Measurements from ENCODE around the gene ULK3. TPM values are rescaled to one million over a fixed set of nuclear protein-coding genes. Genes with fewer than 3 reads are reported as not detected.
A peak's percentile ranks its signal among the peaks of the same experiment; 100 is the strongest.

ULK3 gene
- total RNA-seq, 2 experiments from 2014 or later, result 56.9 to 58.0 TPM

- H3K36me3 Mint-ChIP-seq (ENCODE audit: low read depth), result no peaks in the 10 kb centered on the region
- DNase-seq (no peak), ATAC-seq (no peak)
- H3K9me3 Mint-ChIP-seq (ENCODE audit: insufficient read depth), result no peaks in the 10 kb centered on the region
- H3K27me3 Mint-ChIP-seq (ENCODE audit: low read depth), result peaks cover 11% of the 10 kb centered on the region
- H3K4me1 Mint-ChIP-seq (ENCODE audit: low read depth), result peaks cover 11% of the 10 kb centered on the region
- H3K4me3 Mint-ChIP-seq, result no peak overlapping the region
- CTCF ChIA-PET, result interaction anchor here (1.7 to 2.2 kb wide), 2 partner anchors 29 to 79 kb away, joined by 4 to 6 read pairs; no protein-coding TSS in a partner anchor
- POLR2A ChIA-PET, result no interaction called here
- H3K27ac Mint-ChIP-seq, result no peak overlapping the region
Measured at GRCh38 chr15:74822233-74822632, 20.7 kb downstream of the ULK3 start.

- H3K27ac Mint-ChIP-seq, result no peak overlapping the region
- peaks cover 7% of the 10 kb centered on the region for H3K27me3 Mint-ChIP-seq (ENCODE audit: low read depth)
- ChIA-PET POLR2A (no interaction called here), CTCF (interaction anchor here (0.9 to 2.2 kb wide), 4 partner anchors 15 to 80 kb away, joined by 3 to 6 read pairs (median 4); no protein-coding TSS in a partner anchor)
- H3K36me3 Mint-ChIP-seq (ENCODE audit: low read depth), result no peaks in the 10 kb centered on the region
- no peaks in the 10 kb centered on the region for H3K9me3 Mint-ChIP-seq (ENCODE audit: insufficient read depth)
- DNase-seq (no peak), ATAC-seq (no peak)
- H3K4me3 Mint-ChIP-seq, result no peak overlapping the region
- peaks cover 11% of the 10 kb centered on the region for H3K4me1 Mint-ChIP-seq (ENCODE audit: low read depth)
Measured at GRCh38 chr15:74821790-74822158, 21.2 kb downstream of the ULK3 start.

- Mint-ChIP-seq H3K4me1 (ENCODE audit: low read depth) (peaks cover 11% of the 10 kb centered on the region), H3K4me3 (no peak overlapping the region), H3K9me3 (ENCODE audit: insufficient read depth) (no peaks in the 10 kb centered on the region), H3K36me3 (ENCODE audit: low read depth) (no peaks in the 10 kb centered on the region), H3K27me3 (ENCODE audit: low read depth) (peaks cover 4% of the 10 kb centered on the region), H3K27ac (no peak overlapping the region)
- ATAC-seq, result no peak
- POLR2A ChIA-PET, result no interaction called here
- no peak for DNase-seq
- CTCF ChIA-PET, result interaction anchor here (0.9 to 2.2 kb wide), 4 partner anchors 15 to 80 kb away, joined by 3 to 6 read pairs (median 4); no protein-coding TSS in a partner anchor
Measured at GRCh38 chr15:74821091-74821789, 21.7 kb downstream of the ULK3 start.

GRCh38 chr15:74820056-74820455, 22.9 kb downstream of the ULK3 start:
- H3K4me3 Mint-ChIP-seq, result no peak overlapping the region
- no peak overlapping the region for H3K27ac Mint-ChIP-seq
- H3K27me3 Mint-ChIP-seq (ENCODE audit: low read depth), result peaks cover 2% of the 10 kb centered on the region
- H3K36me3 Mint-ChIP-seq (ENCODE audit: low read depth), result no peaks in the 10 kb centered on the region
- no peak for DNase-seq
- CTCF ChIA-PET, result interaction anchor here (1.6 to 2.0 kb wide), 2 partner anchors 52 to 81 kb away, joined by 3 to 6 read pairs; no protein-coding TSS in a partner anchor
- POLR2A ChIA-PET, result no interaction called here
- peaks cover 11% of the 10 kb centered on the region for H3K4me1 Mint-ChIP-seq (ENCODE audit: low read depth)
- no peaks in the 10 kb centered on the region for H3K9me3 Mint-ChIP-seq (ENCODE audit: insufficient read depth)
- no peak for ATAC-seq

DNA sequence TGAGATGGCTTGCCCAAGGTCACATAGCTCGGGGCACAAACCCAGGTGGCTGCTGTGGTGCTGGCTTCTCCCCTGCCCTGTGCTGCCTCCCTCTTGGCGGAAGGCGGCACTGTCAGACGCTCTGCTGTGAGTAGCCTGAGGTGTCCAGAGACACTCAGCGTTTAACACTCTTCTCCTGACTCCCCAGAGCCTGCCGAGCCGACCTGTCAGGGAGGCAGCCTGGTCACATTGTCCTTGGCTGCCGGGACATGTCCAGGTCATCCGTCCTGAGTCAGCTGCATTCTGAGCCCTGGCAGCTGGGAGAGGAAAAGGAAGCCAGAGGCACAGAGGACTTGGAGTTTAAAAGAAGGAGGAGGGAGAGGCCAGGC, 25.6 kb downstream of the ULK3 start:
- peaks cover 11% of the 10 kb centered on the region for H3K4me1 Mint-ChIP-seq (ENCODE audit: low read depth)
- POLR2A ChIA-PET, result no interaction called here
- ATAC-seq, result no peak

GRCh38 chr15:74816624-74817369, 26.2 kb downstream of the ULK3 start:
- H3K27me3 Mint-ChIP-seq (ENCODE audit: low read depth), result no peaks in the 10 kb centered on the region
- H3K9me3 Mint-ChIP-seq (ENCODE audit: insufficient read depth), result no peaks in the 10 kb centered on the region
- H3K4me3 Mint-ChIP-seq, result no peak overlapping the region
- no peaks in the 10 kb centered on the region for H3K36me3 Mint-ChIP-seq (ENCODE audit: low read depth)
- POLR2A ChIA-PET, result no interaction called here
- H3K27ac Mint-ChIP-seq, result no peak overlapping the region
- H3K4me1 Mint-ChIP-seq (ENCODE audit: low read depth), result peaks cover 11% of the 10 kb centered on the region
- CTCF ChIA-PET, result no interaction called here
- no peak for ATAC-seq
- DNase-seq, result no peak

More for the DNA sequence above, 25.6 kb downstream of the ULK3 start:
- H3K36me3 Mint-ChIP-seq (ENCODE audit: low read depth), result no peaks in the 10 kb centered on the region
- H3K27me3 Mint-ChIP-seq (ENCODE audit: low read depth), result no peaks in the 10 kb centered on the region
- no peak for DNase-seq
- no peaks in the 10 kb centered on the region for H3K9me3 Mint-ChIP-seq (ENCODE audit: insufficient read depth)
- CTCF ChIA-PET, result no interaction called here
- H3K4me3 Mint-ChIP-seq, result no peak overlapping the region
- no peak overlapping the region for H3K27ac Mint-ChIP-seq

GRCh38 chr15:74815961-74816360, 27.0 kb downstream of the ULK3 start:
- H3K27ac Mint-ChIP-seq, result no peak overlapping the region
- no peaks in the 10 kb centered on the region for H3K36me3 Mint-ChIP-seq (ENCODE audit: low read depth)
- peaks cover 11% of the 10 kb centered on the region for H3K4me1 Mint-ChIP-seq (ENCODE audit: low read depth)
- CTCF ChIA-PET, result interaction anchor here (1.1 to 1.5 kb wide), 2 partner anchors 86 to 181 kb away, joined by 3 to 4 read pairs; no protein-coding TSS in a partner anchor
- no peaks in the 10 kb centered on the region for H3K9me3 Mint-ChIP-seq (ENCODE audit: insufficient read depth)
- DNase-seq (no peak), ATAC-seq (no peak)
- no peak overlapping the region for H3K4me3 Mint-ChIP-seq
- peaks cover 2% of the 10 kb centered on the region for H3K27me3 Mint-ChIP-seq (ENCODE audit: low read depth)
- POLR2A ChIA-PET, result no interaction called here

- DNase-seq (no peak), ATAC-seq (no peak)
- H3K9me3 Mint-ChIP-seq (ENCODE audit: insufficient read depth), result no peaks in the 10 kb centered on the region
- no peaks in the 10 kb centered on the region for H3K36me3 Mint-ChIP-seq (ENCODE audit: low read depth)
- H3K4me3 Mint-ChIP-seq, result no peak overlapping the region
- H3K4me1 Mint-ChIP-seq (ENCODE audit: low read depth), result peaks cover 11% of the 10 kb centered on the region
- ChIA-PET POLR2A (no interaction called here), CTCF (interaction anchor here (1.1 to 1.5 kb wide), 2 partner anchors 86 to 181 kb away, joined by 3 to 4 read pairs; no protein-coding TSS in a partner anchor)
- H3K27ac Mint-ChIP-seq, result no peak overlapping the region
- H3K27me3 Mint-ChIP-seq (ENCODE audit: low read depth), result peaks cover 2% of the 10 kb centered on the region
Measured at GRCh38 chr15:74815121-74815934, 27.6 kb downstream of the ULK3 start.

DNA sequence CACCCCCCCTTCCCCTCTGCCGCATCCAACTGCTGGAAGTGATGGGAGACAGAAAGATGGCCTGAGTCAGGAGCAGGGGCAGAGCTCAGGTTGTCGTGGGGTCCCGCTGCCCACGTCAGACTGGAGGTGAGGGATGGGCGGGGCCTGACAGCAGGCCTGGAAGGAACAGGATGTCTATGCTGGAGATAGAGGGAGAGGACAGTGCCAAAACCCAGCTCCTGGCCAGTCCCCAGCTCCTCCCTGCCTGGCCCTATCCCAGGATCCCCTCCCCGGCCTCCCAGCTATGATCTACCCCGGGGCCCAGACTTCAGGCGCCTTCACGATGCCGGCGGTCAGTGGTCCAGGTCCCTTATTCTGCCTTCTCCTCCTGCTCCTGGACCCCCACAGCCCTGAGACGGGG, 30.4 kb downstream of the ULK3 start, which contains the start of gene LMAN1L:
Gene LMAN1L (plus strand): TSS at position 303 of the 400 bp plus-strand sequence. CDS start 20 bp downstream, at position 323.
- Mint-ChIP-seq H3K9me3 (ENCODE audit: insufficient read depth) (no peaks in the 10 kb centered on the region), H3K27ac (peak within 1 kb of the TSS; percentile 30), H3K36me3 (ENCODE audit: low read depth) (no peaks in the 10 kb centered on the region), H3K4me1 (ENCODE audit: low read depth) (peaks cover 4% of the 10 kb centered on the region), H3K4me3 (no peak within 1 kb of the TSS), H3K27me3 (ENCODE audit: low read depth) (peaks cover 7% of the 10 kb centered on the region)
- no peak for DNase-seq
- POLR2A ChIA-PET, result no interaction called here
- no peak for ATAC-seq
- CTCF ChIA-PET, result no interaction called here

GRCh38 chr15:74809956-74810355, 33.0 kb downstream of the ULK3 start:
- Mint-ChIP-seq H3K4me3 (no peak overlapping the region), H3K27ac (no peak overlapping the region), H3K9me3 (ENCODE audit: insufficient read depth) (no peaks in the 10 kb centered on the region), H3K4me1 (ENCODE audit: low read depth) (peaks cover 18% of the 10 kb centered on the region), H3K36me3 (ENCODE audit: low read depth) (peaks cover 4% of the 10 kb centered on the region), H3K27me3 (ENCODE audit: low read depth) (peaks cover 7% of the 10 kb centered on the region)
- no peak for ATAC-seq
- ChIA-PET POLR2A (interaction anchor here (0.6 to 0.8 kb wide), 2 partner anchors 35 to 138 kb away, joined by 3 read pairs; no protein-coding TSS in a partner anchor), CTCF (interaction anchor here (0.8 to 1.8 kb wide), 4 partner anchors 22 to 92 kb away, joined by 3 to 6 read pairs (median 4); no protein-coding TSS in a partner anchor)
- no peak for DNase-seq

DNA sequence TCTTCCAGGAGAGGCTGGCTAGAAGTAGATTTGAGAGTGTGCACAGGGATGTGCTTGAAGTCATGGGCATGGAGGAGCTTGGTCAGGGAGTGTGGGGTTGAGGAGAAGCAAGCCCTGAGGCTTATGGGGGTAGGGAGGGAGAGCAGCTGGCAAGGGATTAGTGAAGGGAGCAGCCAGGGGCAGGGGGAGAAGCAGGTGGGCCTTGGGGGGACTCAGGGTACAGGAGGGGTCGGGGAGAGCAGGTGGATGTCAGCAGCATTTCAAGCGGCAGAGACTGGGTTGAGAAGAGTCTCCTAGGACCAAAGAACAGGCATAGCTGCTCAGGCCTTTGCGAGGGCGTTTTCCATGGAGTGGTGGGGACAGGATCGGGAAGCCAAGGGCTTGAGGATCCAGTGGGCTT, 33.7 kb downstream of the ULK3 start:
- Mint-ChIP-seq H3K4me3 (no peak overlapping the region), H3K27ac (peak overlapping the region; percentile 56), H3K27me3 (ENCODE audit: low read depth) (peaks cover 7% of the 10 kb centered on the region), H3K4me1 (ENCODE audit: low read depth) (peaks cover 22% of the 10 kb centered on the region), H3K36me3 (ENCODE audit: low read depth) (peaks cover 12% of the 10 kb centered on the region), H3K9me3 (ENCODE audit: insufficient read depth) (no peaks in the 10 kb centered on the region)
- ATAC-seq (no peak), DNase-seq (no peak)
- CTCF ChIA-PET, result interaction anchor here (0.6 to 1.8 kb wide), 6 partner anchors 21 to 92 kb away, joined by 3 to 6 read pairs (median 4); no protein-coding TSS in a partner anchor
- POLR2A ChIA-PET, result interaction anchor here (0.6 kb wide), 1 partner anchor 138 kb away, joined by 3 read pairs; no protein-coding TSS in a partner anchor

All from activated CD8-positive, alpha-beta T cell treated with anti-CD3 and anti-CD28 coated beads, Interleukin-2, amount 10 ng/mL, durations not matched to agents 7 days and 5 days (primary cell).